Cardiac muscle cell (in vitro differentiated cells and primary cell): ENCODE measurements around the gene NEURL1B. TPM values are rescaled to one million over a fixed set of nuclear protein-coding genes. Genes with fewer than 3 reads are reported as not detected.
A peak's percentile ranks its signal among the peaks of the same experiment; 100 is the strongest.

Source experiments
- DNase-seq, 2 donors: peaks; one replicate each; pipeline versions ENCODE4 v3.0.0 to v3.0.0-alpha.2; 2010 to 2017; ENCODE audit warnings: low read depth in 1 of 2, low spot score in 1 of 2
- H3K27ac ChIP-seq: fragments of 200-600 bp; sonication (generic); 2 replicates; pipeline ENCODE4 v1.5.1; 2016
- H3K27me3 ChIP-seq: fragments of 200-600 bp; sonication (generic); 2 replicates; pipeline ENCODE4 v1.6.0; 2016; ENCODE audit warnings: control low read depth
- H3K36me3 ChIP-seq: fragments of 200-600 bp; sonication (generic); 2 replicates; pipeline ENCODE4 v1.5.1; 2016; ENCODE audit warnings: control low read depth
- H3K4me1 ChIP-seq: fragments of 200-600 bp; sonication (generic); 2 replicates; pipeline ENCODE4 v1.8.1; 2017; ENCODE audit warnings: low read depth, mild to moderate bottlenecking, mixed run types
- H3K4me3 ChIP-seq: fragments of 200-600 bp; sonication (generic); 2 replicates; pipeline ENCODE4 v1.5.1; 2016; ENCODE audit warnings: mild to moderate bottlenecking
- H3K9me3 ChIP-seq: fragments of 200-600 bp; sonication (generic); 2 replicates; pipeline ENCODE4 v1.5.1; 2017; ENCODE audit warnings: low read depth, mild to moderate bottlenecking, control low read depth
- CTCF ChIP-seq: IDR thresholded peaks from 2 replicates; pipeline ENCODE4 v1.5.1; 2012; ENCODE audit warnings: low read depth, mild to moderate bottlenecking, low read length
- polyA plus RNA-seq: library from polyadenylated mRNA; unstranded; fragments of >200 nt; fragmentation: Nextera tagmentation; extraction: Ambion mirVana; gene quantifications from 2 replicates; pipeline ENCODE4 v1.2.1, GENCODE V29; 2016
- total RNA-seq: library from RNA; depleted of rRNA; stranded (reverse); fragments of >200 nt; gene quantifications from 2 replicates; pipeline ENCODE4 v1.2.3, GENCODE V29; 2016

The NEURL1B gene
- total and polyA plus RNA-seq, 2 experiments from 2014 or later, result 4.6 to 55.8 TPM

- no peaks in the 10 kb centered on the region for H3K27me3 ChIP-seq
- H3K36me3 ChIP-seq, result no peaks in the 10 kb centered on the region
- no peaks in the 10 kb centered on the region for H3K9me3 ChIP-seq
- TF ChIP-seq CTCF, result no peak
- H3K4me1 ChIP-seq, result peaks cover 3% of the 10 kb centered on the region
- no peak overlapping the region for H3K27ac ChIP-seq
- no peak overlapping the region for H3K4me3 ChIP-seq
- DNase-seq, result no peak
Observed at GRCh38 chr5:172637110-172637580, 3.9 kb upstream of the NEURL1B start.

- Histone ChIP-seq H3K4me1 (peaks cover 3% of the 10 kb centered on the region), H3K4me3 (no peak overlapping the region), H3K36me3 (no peaks in the 10 kb centered on the region), H3K9me3 (no peaks in the 10 kb centered on the region), H3K27me3 (no peaks in the 10 kb centered on the region), H3K27ac (no peak overlapping the region)
- no peak for DNase-seq
- no peak for TF ChIP-seq CTCF
Observed at GRCh38 chr5:172637740-172638139, 3.3 kb upstream of the NEURL1B start.

GRCh38 chr5:172638209-172638768 lies 2.8 kb upstream of the NEURL1B start:
- H3K4me1 ChIP-seq, result peaks cover 7% of the 10 kb centered on the region
- H3K4me3 ChIP-seq, result no peak overlapping the region
- no peak for DNase-seq
- TF ChIP-seq CTCF, result no peak
- H3K9me3 ChIP-seq, result no peaks in the 10 kb centered on the region
- H3K36me3 ChIP-seq, result no peaks in the 10 kb centered on the region
- H3K27ac ChIP-seq, result no peak overlapping the region
- no peaks in the 10 kb centered on the region for H3K27me3 ChIP-seq

- no peak for TF ChIP-seq CTCF
- no peaks in the 10 kb centered on the region for H3K27me3 ChIP-seq
- DNase-seq, result no peak
- H3K4me3 ChIP-seq, result no peak overlapping the region
- peaks cover 11% of the 10 kb centered on the region for H3K4me1 ChIP-seq
- H3K9me3 ChIP-seq, result no peaks in the 10 kb centered on the region
- no peak overlapping the region for H3K27ac ChIP-seq
- no peaks in the 10 kb centered on the region for H3K36me3 ChIP-seq
Observed at GRCh38 chr5:172640139-172640538, 924 bp upstream of the NEURL1B start.

GRCh38 chr5:172641359-172642050 lies 442 bp downstream of the NEURL1B start:
- Histone ChIP-seq H3K27me3 (no peaks in the 10 kb centered on the region), H3K27ac (peak overlapping the region; percentile 19), H3K36me3 (no peaks in the 10 kb centered on the region), H3K4me3 (peak overlapping the region; percentile 92), H3K9me3 (no peaks in the 10 kb centered on the region), H3K4me1 (peaks cover 20% of the 10 kb centered on the region)
- TF ChIP-seq CTCF, result peak; percentile 9
- DNase-seq, result peak in 1 of 2 donors; percentile 54
